Astrocyte (in vitro differentiated cells and primary cell): ENCODE measurements around the gene CCNH. TPM values are rescaled to one million over a fixed set of nuclear protein-coding genes. Genes with fewer than 3 reads are reported as not detected.

Experiments used
- DNase-seq: peaks from one replicate; pipeline ENCODE4 v3.0.0-alpha.2; 2010; ENCODE audit warnings: low read depth
- FAIRE-seq: peaks from 2 replicates; lab custom pipeline; 2011; peaks lifted over from hg19 to GRCh38; lab: Jason Lieb, UNC
- H2AFZ ChIP-seq: 2 replicates; pipeline ENCODE4 v1.6.0; 2012; ENCODE audit warnings: low read depth, low read length, inconsistent platforms
- H3K27ac ChIP-seq: 2 replicates; pipeline ENCODE4 v1.5.1; 2011; ENCODE audit warnings: low read depth, low read length, inconsistent platforms
- H3K27me3 ChIP-seq: 2 replicates; pipeline ENCODE4 v1.6.0; 2011; ENCODE audit warnings: low read length, inconsistent platforms; ENCODE audit not compliant: insufficient read depth
- H3K36me3 ChIP-seq: 2 replicates; pipeline ENCODE4 v1.5.1; 2011; ENCODE audit warnings: low read length, inconsistent platforms; ENCODE audit not compliant: insufficient read depth
- H3K4me1 ChIP-seq: 2 replicates; pipeline ENCODE4 v1.5.1; 2011; ENCODE audit warnings: low read length, inconsistent platforms; ENCODE audit not compliant: insufficient read depth
- H3K4me2 ChIP-seq: 2 replicates; pipeline ENCODE4 v1.6.0; 2012; ENCODE audit warnings: low read length, inconsistent platforms
- H3K4me3 ChIP-seq: 2 replicates; pipeline ENCODE4 v1.5.1; 2011; ENCODE audit warnings: low read depth, mild to moderate bottlenecking, low read length, inconsistent platforms; ENCODE audit not compliant: insufficient read depth
- H3K79me2 ChIP-seq: 2 replicates; pipeline ENCODE4 v1.6.0; 2012; ENCODE audit warnings: mild to moderate bottlenecking, low read length, inconsistent platforms; ENCODE audit not compliant: insufficient read depth
- H3K9ac ChIP-seq: 2 replicates; pipeline ENCODE4 v1.6.0; 2012; ENCODE audit warnings: mild to moderate bottlenecking, low read length, inconsistent platforms
- H3K9me3 ChIP-seq: 2 replicates; pipeline ENCODE4 v1.5.1; 2012; ENCODE audit warnings: low read depth, mild to moderate bottlenecking, low read length, inconsistent platforms; ENCODE audit not compliant: insufficient read depth
- H4K20me1 ChIP-seq: 2 replicates; pipeline ENCODE4 v1.6.0; 2012; ENCODE audit warnings: low read length, inconsistent platforms; ENCODE audit not compliant: insufficient read depth
- H3K27ac Mint-ChIP-seq: one replicate; pipeline ENCODE4 v1.8.0; 2021; ENCODE audit warnings: mild to moderate bottlenecking, mixed read lengths; ENCODE audit not compliant: unreplicated experiment
- H3K27me3 Mint-ChIP-seq: one replicate; pipeline ENCODE4 v1.8.0; 2021; ENCODE audit warnings: low read depth, mixed read lengths; ENCODE audit not compliant: unreplicated experiment
- H3K36me3 Mint-ChIP-seq: one replicate; pipeline ENCODE4 v1.8.0; 2021; ENCODE audit warnings: low read depth, mixed read lengths; ENCODE audit not compliant: unreplicated experiment
- H3K4me1 Mint-ChIP-seq: one replicate; pipeline ENCODE4 v1.8.0; 2021; ENCODE audit warnings: low read depth, mixed read lengths; ENCODE audit not compliant: unreplicated experiment
- H3K4me3 Mint-ChIP-seq: one replicate; pipeline ENCODE4 v1.8.0; 2021; ENCODE audit warnings: mild to moderate bottlenecking, moderate library complexity, mixed read lengths; ENCODE audit not compliant: unreplicated experiment
- H3K9me3 Mint-ChIP-seq: one replicate; pipeline ENCODE4 v1.8.0; 2021; ENCODE audit warnings: mild to moderate bottlenecking, mixed read lengths; ENCODE audit not compliant: unreplicated experiment
- EZH2 ChIP-seq: IDR thresholded peaks from 2 replicates; pipeline ENCODE4 v1.6.1; 2012; ENCODE audit warnings: mild to moderate bottlenecking, low read length, inconsistent platforms; ENCODE audit not compliant: insufficient read depth
- total RNA-seq: library from RNA; stranded (reverse); gene quantifications from 2 replicates; pipeline ENCODE4 v1.2.1, GENCODE V29; 2021
- TF ChIP-seq, protein P1 (sequence below): IDR thresholded peaks from 2 replicates; pipeline ENCODE4 v1.5.1; 2011; ENCODE audit warnings: low read depth, mild to moderate bottlenecking, inconsistent platforms, low read length, moderate library complexity; ENCODE audit not compliant: insufficient read depth

CCNH gene
- total RNA-seq, 1 donor from 2014 or later: 30.5 TPM

DNA sequence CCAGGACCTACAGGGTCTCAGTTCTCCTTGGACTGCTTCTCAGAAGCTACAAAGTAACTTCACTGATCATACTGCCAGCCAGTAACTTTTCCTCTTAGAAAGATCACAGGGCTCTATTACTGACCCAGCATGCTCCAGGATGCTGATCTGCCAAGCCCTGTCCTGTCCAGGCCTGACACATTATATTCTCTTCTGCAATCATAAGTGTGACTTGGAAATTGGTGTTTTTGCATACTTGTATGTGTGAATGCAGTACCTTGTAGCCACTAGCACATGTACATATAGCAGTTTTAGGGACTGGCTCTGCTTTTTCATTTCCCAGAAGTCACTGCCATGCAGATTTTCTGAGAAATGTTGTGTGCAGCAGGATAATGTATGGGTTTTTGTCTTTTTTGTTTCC is 40.1 kb upstream of the CCNH start:
- H3K27ac ChIP-seq: no peak overlapping the region
- Mint-ChIP-seq H3K27me3 (no peaks in the 10 kb centered on the region), H3K9me3 (no peaks in the 10 kb centered on the region), H3K36me3 (no peaks in the 10 kb centered on the region), H3K27ac (no peak overlapping the region), H3K4me3 (no peak overlapping the region), H3K4me1 (no peaks in the 10 kb centered on the region)
- H3K79me2 ChIP-seq: no peaks in the 10 kb centered on the region
- H3K4me3 ChIP-seq: no peak overlapping the region
- no peaks in the 10 kb centered on the region for H4K20me1 ChIP-seq
- H3K27me3 ChIP-seq: no peaks in the 10 kb centered on the region
- H3K9me3 ChIP-seq: no peaks in the 10 kb centered on the region
- H3K4me1 ChIP-seq: no peaks in the 10 kb centered on the region
- FAIRE-seq (no peak), DNase-seq (no peak)
- no peak overlapping the region for H3K4me2 ChIP-seq
- H3K36me3 ChIP-seq: no peaks in the 10 kb centered on the region
- no peak overlapping the region for H2AFZ ChIP-seq
- TF ChIP-seq EZH2: no peak
- TF ChIP-seq, protein P1, sequence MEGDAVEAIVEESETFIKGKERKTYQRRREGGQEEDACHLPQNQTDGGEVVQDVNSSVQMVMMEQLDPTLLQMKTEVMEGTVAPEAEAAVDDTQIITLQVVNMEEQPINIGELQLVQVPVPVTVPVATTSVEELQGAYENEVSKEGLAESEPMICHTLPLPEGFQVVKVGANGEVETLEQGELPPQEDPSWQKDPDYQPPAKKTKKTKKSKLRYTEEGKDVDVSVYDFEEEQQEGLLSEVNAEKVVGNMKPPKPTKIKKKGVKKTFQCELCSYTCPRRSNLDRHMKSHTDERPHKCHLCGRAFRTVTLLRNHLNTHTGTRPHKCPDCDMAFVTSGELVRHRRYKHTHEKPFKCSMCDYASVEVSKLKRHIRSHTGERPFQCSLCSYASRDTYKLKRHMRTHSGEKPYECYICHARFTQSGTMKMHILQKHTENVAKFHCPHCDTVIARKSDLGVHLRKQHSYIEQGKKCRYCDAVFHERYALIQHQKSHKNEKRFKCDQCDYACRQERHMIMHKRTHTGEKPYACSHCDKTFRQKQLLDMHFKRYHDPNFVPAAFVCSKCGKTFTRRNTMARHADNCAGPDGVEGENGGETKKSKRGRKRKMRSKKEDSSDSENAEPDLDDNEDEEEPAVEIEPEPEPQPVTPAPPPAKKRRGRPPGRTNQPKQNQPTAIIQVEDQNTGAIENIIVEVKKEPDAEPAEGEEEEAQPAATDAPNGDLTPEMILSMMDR: no peak
- H3K9ac ChIP-seq: no peak overlapping the region

DNA sequence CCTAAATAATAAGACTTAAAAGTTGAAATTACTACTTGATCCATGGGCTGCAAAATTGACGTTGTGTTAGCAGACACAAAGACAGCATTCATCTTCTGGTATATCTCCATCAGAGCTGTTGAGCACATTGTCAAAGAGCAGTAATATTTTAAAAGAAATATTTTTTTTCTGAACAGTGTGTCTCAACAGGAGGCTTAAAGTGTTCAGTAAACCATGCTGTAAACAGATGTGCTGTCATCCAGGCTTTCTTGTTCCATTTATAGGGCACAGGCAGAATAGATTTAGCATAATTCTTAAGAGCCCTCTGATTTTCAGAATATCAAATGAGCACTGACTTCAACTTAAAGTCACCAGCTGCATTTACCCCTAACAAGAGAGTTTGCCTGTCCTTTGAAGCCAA is 29.7 kb upstream of the CCNH start:
- no peaks in the 10 kb centered on the region for H3K36me3 Mint-ChIP-seq
- no peaks in the 10 kb centered on the region for H3K4me1 ChIP-seq
- H3K36me3 ChIP-seq: no peaks in the 10 kb centered on the region
- no peak overlapping the region for H3K27ac Mint-ChIP-seq
- DNase-seq: no peak
- no peak overlapping the region for H3K27ac ChIP-seq
- no peak overlapping the region for H3K4me3 Mint-ChIP-seq
- H3K9me3 ChIP-seq: no peaks in the 10 kb centered on the region
- TF ChIP-seq, protein P1: no peak
- TF ChIP-seq EZH2: no peak
- no peak overlapping the region for H3K4me2 ChIP-seq
- H3K79me2 ChIP-seq: no peaks in the 10 kb centered on the region
- no peaks in the 10 kb centered on the region for H3K27me3 Mint-ChIP-seq
- no peaks in the 10 kb centered on the region for H3K9me3 Mint-ChIP-seq
- no peaks in the 10 kb centered on the region for H3K4me1 Mint-ChIP-seq
- no peak overlapping the region for H2AFZ ChIP-seq
- H4K20me1 ChIP-seq: no peaks in the 10 kb centered on the region
- no peak overlapping the region for H3K4me3 ChIP-seq
- no peaks in the 10 kb centered on the region for H3K27me3 ChIP-seq
- H3K9ac ChIP-seq: no peak overlapping the region
- no peak for FAIRE-seq

DNA sequence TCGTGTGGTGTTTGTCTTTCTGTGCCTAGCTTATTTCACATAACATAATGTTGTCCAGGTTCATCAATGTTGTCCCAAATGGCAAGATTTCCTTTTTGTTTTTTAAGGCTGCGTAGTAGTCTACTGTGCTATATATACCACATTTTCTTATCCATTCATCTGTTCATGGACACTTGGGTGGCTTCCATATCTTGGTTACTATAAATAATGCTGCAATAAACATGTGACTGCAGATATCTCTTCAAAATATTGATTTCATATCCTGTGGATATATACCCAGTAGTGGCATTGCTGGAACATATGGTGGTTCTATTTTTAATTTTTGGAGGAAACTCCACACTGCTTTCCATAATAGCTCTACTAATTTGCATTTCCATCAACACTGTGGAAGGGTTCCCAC is 25.5 kb upstream of the CCNH start:
- Mint-ChIP-seq H3K27me3 (no peaks in the 10 kb centered on the region), H3K4me3 (no peak overlapping the region), H3K36me3 (no peaks in the 10 kb centered on the region), H3K9me3 (no peaks in the 10 kb centered on the region), H3K4me1 (no peaks in the 10 kb centered on the region), H3K27ac (no peak overlapping the region)
- FAIRE-seq: no peak
- no peaks in the 10 kb centered on the region for H3K4me1 ChIP-seq
- no peak for DNase-seq
- no peak overlapping the region for H3K27ac ChIP-seq
- no peak for TF ChIP-seq EZH2
- TF ChIP-seq, protein P1: no peak
- H3K9me3 ChIP-seq: no peaks in the 10 kb centered on the region
- H3K9ac ChIP-seq: no peak overlapping the region
- H2AFZ ChIP-seq: no peak overlapping the region
- no peak overlapping the region for H3K4me3 ChIP-seq
- H4K20me1 ChIP-seq: no peaks in the 10 kb centered on the region
- no peaks in the 10 kb centered on the region for H3K79me2 ChIP-seq
- no peaks in the 10 kb centered on the region for H3K36me3 ChIP-seq
- no peak overlapping the region for H3K4me2 ChIP-seq
- no peaks in the 10 kb centered on the region for H3K27me3 ChIP-seq
